Measurements from ENCODE around the gene NABP1.

Gene NABP1

DNA sequence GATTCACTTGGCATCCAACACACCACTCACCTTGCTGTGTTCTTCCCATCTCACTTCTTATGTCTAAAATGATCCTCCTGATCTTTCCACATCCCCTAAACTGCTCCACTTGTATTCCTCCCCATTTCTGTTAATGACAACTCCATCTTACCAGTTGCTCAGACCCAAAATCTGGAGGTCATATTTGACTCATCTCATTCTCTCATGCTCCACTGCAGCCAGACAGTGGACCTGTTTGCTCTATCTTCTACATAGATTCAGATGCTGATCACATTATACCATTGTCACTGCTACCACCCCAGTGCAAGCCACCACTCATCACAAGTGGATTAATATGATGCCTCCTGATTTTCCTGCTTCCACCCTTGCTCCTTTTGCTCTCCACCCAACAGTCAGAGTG is 7.9 kb upstream of the NABP1 start:
- TF ChIP-seq, protein P1, sequence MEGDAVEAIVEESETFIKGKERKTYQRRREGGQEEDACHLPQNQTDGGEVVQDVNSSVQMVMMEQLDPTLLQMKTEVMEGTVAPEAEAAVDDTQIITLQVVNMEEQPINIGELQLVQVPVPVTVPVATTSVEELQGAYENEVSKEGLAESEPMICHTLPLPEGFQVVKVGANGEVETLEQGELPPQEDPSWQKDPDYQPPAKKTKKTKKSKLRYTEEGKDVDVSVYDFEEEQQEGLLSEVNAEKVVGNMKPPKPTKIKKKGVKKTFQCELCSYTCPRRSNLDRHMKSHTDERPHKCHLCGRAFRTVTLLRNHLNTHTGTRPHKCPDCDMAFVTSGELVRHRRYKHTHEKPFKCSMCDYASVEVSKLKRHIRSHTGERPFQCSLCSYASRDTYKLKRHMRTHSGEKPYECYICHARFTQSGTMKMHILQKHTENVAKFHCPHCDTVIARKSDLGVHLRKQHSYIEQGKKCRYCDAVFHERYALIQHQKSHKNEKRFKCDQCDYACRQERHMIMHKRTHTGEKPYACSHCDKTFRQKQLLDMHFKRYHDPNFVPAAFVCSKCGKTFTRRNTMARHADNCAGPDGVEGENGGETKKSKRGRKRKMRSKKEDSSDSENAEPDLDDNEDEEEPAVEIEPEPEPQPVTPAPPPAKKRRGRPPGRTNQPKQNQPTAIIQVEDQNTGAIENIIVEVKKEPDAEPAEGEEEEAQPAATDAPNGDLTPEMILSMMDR (IDR thresholded peaks at IDR 0.05; ENCODE audit: low read depth, low read length), result no peak
- TF ChIP-seq MYC (IDR thresholded peaks at IDR 0.05; ENCODE audit: low read depth, low read length) (no peak), POLR2A (IDR thresholded peaks at IDR 0.05; ENCODE audit: extremely low read depth, insufficient read length) (no peak)
- TF ChIP-seq, protein P2, sequence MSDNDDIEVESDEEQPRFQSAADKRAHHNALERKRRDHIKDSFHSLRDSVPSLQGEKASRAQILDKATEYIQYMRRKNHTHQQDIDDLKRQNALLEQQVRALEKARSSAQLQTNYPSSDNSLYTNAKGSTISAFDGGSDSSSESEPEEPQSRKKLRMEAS (IDR thresholded peaks at IDR 0.05; ENCODE audit: low read depth, low read length), result no peak
- H3K4me3 ChIP-seq (ENCODE audit: low read depth, low read length), result no peak overlapping the region
- no peak for DNase-seq (ENCODE audit: low read depth)

- DNase-seq (ENCODE audit: low read depth), result no peak
- TF ChIP-seq, protein P2 (IDR thresholded peaks at IDR 0.05; ENCODE audit: low read depth, low read length), result no peak
- TF ChIP-seq, protein P1 (IDR thresholded peaks at IDR 0.05; ENCODE audit: low read depth, low read length), result no peak
- TF ChIP-seq MYC (IDR thresholded peaks at IDR 0.05; ENCODE audit: low read depth, low read length) (no peak), POLR2A (IDR thresholded peaks at IDR 0.05; ENCODE audit: extremely low read depth, insufficient read length) (no peak)
- no peak overlapping the region for H3K4me3 ChIP-seq (ENCODE audit: low read depth, low read length)
Observed at GRCh38 chr2:191670787-191671186, 7.1 kb upstream of the NABP1 start.

- peak overlapping the region; percentile 14 for H3K4me3 ChIP-seq (ENCODE audit: low read depth, low read length)
- peak; percentile 94 for DNase-seq (ENCODE audit: low read depth)
- TF ChIP-seq, protein P1 (IDR thresholded peaks at IDR 0.05; ENCODE audit: low read depth, low read length), result no peak
- TF ChIP-seq, protein P2 (IDR thresholded peaks at IDR 0.05; ENCODE audit: low read depth, low read length), result peak; percentile 67
- TF ChIP-seq MYC (IDR thresholded peaks at IDR 0.05; ENCODE audit: low read depth, low read length), result peak; percentile 74
- no peak for TF ChIP-seq POLR2A (IDR thresholded peaks at IDR 0.05; ENCODE audit: extremely low read depth, insufficient read length)
Observed at GRCh38 chr2:191675807-191676721, 1.9 kb upstream of the NABP1 start.

DNA sequence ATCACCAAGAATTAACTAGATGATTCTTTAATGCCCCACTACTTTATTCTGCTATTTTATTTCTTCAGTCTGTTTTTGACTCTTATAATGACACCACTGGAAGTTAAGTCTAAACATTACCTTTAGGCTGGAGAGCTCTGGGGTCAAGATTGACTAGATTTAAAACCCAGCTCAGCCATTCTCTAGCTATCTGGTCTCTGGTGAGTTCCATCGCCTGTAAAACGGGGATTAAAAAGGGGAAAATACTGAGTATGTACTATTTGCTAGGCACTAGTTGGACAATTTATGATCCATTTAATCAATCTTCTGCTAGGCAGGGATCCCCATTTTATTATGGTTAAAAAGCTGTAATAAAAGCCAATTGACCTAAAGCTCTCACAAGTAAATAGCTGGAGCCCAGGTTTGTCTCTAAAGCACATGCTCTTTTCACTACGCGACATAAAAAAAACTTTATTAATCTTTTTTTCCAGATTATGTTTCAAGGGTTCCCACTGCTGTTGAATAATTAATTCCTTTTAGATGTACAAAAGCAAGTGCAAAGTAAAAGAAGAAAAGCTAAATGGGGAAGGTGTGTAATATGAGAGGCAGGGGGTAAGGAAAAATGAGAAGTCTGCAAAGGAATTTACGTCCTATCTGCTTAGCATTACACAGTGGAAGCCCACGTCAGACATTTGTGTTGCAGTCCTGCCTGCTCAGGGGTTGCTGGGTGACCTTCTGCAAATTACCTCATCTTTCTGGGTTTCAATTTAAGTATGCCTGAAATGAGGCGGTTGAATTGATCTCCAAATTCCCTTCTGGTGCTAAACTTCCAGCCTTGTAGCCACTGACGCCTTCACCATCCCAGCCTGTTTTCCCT is 918 bp upstream of the NABP1 start:
- peak; percentile 81 for DNase-seq (ENCODE audit: low read depth)
- peak overlapping the region; percentile 83 for H3K4me3 ChIP-seq (ENCODE audit: low read depth, low read length)
- TF ChIP-seq, protein P1 (IDR thresholded peaks at IDR 0.05; ENCODE audit: low read depth, low read length), result no peak
- TF ChIP-seq MYC (IDR thresholded peaks at IDR 0.05; ENCODE audit: low read depth, low read length), result no peak
- TF ChIP-seq, protein P2 (IDR thresholded peaks at IDR 0.05; ENCODE audit: low read depth, low read length), result no peak
- TF ChIP-seq POLR2A (IDR thresholded peaks at IDR 0.05; ENCODE audit: extremely low read depth, insufficient read length), result no peak

DNA sequence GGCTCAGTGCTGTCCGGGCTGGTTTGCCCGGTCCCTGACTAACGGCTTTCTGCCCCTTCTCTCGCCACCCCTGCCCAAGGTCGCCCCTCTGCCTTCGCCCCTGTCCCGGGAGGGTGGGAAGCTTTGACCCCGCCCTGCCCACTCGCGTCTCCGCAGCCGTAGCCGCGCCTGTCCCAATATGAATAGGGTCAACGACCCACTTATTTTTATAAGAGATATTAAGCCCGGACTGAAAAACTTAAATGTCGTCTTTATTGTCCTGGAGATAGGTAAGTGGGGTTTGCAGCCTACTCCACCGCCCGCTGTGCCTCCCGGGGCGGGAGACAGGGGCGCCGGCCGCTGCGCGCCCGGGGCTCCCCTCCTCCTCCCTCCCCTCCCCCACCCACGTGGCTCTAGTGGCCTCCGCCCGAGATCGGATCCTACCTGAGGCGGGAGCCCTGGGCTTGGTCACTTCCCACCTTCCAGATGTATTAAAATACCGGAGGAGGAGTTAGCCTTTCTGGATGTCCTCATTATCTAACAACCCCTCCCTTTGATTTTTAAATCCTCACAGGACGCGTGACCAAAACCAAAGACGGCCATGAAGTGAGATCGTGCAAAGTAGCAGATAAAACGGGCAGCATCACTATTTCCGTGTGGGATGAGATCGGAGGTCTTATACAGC is 633 bp downstream of the NABP1 start:
- DNase-seq (ENCODE audit: low read depth), result peak; percentile 73
- TF ChIP-seq, protein P2 (IDR thresholded peaks at IDR 0.05; ENCODE audit: low read depth, low read length), result peak; percentile 90
- peak; percentile 92 for TF ChIP-seq MYC (IDR thresholded peaks at IDR 0.05; ENCODE audit: low read depth, low read length)
- TF ChIP-seq POLR2A (IDR thresholded peaks at IDR 0.05; ENCODE audit: extremely low read depth, insufficient read length), result peak; percentile 34
- TF ChIP-seq, protein P1 (IDR thresholded peaks at IDR 0.05; ENCODE audit: low read depth, low read length), result no peak
- peak overlapping the region; percentile 84 for H3K4me3 ChIP-seq (ENCODE audit: low read depth, low read length)

All from NB4 (cell line).